Choroid plexus epithelial cell (primary cell): Measurements from ENCODE around the gene CACNA2D3.

Source experiments
- DNase-seq: peaks from one replicate; pipeline ENCODE4 v3.0.0-alpha.2; 2010; ENCODE audit warnings: low read depth
- H3K4me3 ChIP-seq: 2 replicates; pipeline ENCODE4 v1.5.1; 2011; ENCODE audit warnings: low read depth, mild to moderate bottlenecking, control low read depth, low read length, moderate library complexity
- TF ChIP-seq, protein P1 (sequence below): conservative IDR thresholded peaks from 2 replicates; pipeline ENCODE4 v1.5.1; 2011; ENCODE audit warnings: low read depth, mild to moderate bottlenecking, control low read depth, inconsistent platforms, low read length, moderate library complexity

CACNA2D3 gene

DNA sequence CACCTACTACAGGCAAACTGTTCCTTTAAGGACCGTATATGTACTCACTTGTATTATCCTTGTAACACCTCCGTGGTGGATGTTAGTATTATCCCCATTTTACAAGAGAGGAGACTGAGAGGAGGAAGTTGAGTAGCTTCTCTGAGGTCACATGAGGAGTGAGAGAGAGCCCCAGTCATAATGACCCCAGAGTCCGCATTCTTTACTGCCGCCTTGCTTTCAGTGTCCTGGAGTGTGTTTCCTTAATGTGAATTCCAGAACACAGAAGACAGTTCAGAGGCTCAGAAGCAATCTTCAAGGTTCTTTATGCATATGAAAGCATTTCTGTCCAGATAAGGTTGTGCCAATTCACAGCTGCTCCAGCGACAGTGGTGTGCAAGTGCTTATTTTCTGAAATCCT is 199.2 kb downstream of the CACNA2D3 start:
- DNase-seq = no peak
- TF ChIP-seq, protein P1, sequence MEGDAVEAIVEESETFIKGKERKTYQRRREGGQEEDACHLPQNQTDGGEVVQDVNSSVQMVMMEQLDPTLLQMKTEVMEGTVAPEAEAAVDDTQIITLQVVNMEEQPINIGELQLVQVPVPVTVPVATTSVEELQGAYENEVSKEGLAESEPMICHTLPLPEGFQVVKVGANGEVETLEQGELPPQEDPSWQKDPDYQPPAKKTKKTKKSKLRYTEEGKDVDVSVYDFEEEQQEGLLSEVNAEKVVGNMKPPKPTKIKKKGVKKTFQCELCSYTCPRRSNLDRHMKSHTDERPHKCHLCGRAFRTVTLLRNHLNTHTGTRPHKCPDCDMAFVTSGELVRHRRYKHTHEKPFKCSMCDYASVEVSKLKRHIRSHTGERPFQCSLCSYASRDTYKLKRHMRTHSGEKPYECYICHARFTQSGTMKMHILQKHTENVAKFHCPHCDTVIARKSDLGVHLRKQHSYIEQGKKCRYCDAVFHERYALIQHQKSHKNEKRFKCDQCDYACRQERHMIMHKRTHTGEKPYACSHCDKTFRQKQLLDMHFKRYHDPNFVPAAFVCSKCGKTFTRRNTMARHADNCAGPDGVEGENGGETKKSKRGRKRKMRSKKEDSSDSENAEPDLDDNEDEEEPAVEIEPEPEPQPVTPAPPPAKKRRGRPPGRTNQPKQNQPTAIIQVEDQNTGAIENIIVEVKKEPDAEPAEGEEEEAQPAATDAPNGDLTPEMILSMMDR = no peak

DNA sequence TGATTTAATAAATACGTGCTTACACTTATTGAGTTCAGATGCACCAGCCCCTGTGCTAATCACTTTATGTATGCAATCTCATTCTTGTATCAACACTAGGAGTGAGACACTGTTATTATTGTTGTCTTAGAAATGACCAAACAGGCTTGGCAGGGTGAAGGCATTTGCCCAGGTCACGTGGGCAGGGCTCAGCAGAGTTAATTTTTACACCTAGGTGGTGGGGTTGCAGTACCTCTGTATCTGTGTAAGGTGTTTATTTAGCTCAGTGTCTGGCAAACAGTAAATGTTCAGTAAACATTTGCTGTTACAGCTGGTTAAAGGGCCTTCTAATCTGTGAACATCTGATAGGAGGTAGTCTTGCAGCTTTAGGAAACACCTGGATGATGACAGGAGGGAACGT is 200.0 kb downstream of the CACNA2D3 start:
- no peak overlapping the region for H3K4me3 ChIP-seq
- no peak for DNase-seq
- TF ChIP-seq, protein P1 = no peak

More for the DNA sequence above, 199.2 kb downstream of the CACNA2D3 start:
- H3K4me3 ChIP-seq = no peak overlapping the region

DNA sequence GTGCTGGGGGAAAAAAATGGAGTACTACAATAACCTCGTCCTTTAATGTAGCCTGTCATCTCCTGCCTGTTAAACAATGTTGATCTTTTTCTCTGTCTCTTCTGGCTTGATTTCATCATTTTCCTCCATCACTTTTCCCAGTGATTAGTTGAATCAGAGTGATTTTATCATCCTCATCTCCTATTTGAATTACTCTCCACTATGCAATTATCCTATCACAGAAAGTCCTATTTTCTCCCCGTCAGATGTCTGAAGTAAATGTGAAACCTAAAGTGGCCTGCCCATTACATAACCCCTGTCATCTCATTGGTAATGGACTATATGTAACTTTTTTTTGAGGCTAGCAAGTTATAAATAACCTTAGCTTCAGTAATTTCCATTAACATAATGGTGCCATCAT is 201.8 kb downstream of the CACNA2D3 start:
- no peak overlapping the region for H3K4me3 ChIP-seq
- TF ChIP-seq, protein P1 = no peak
- no peak for DNase-seq

DNA sequence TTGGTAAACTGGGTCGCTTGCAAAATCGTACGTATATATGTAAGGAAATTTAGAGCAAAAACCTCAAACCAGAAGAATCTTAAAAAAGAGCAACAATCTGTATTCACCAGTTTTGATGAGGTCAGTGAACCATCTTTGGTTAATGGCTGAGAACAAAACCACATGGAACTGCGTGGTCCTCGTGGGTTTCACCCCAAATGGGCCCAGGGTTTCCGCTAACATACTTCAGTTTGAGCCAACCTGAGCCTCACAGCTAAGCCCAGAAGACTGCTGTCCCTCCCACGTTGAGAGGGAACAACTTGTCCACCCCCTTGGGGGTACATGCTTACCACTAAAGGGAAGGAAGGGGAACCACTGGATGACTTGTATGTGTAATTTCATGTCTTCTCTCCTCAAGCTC is 204.6 kb downstream of the CACNA2D3 start:
- no peak for DNase-seq
- H3K4me3 ChIP-seq = no peak overlapping the region
- TF ChIP-seq, protein P1 = no peak

DNA sequence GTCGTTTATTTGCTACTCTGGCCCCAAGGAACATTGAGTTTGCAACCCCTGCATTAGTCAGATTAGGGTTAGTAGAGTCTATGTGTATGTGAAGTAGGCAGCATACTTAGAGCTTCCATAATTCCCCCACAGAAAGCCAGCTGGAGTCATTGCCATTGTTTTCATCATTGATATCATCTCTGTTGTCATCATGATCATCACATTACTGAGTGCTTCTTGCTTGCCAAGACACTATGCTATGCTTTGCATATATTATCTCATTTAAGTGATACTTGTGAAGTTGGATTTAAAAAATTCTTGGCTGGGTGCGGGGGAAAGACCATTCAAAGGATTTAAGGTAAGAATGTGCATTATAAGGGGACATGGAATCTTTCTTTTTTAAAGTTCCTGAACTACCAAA is 209.0 kb downstream of the CACNA2D3 start:
- DNase-seq = no peak
- no peak overlapping the region for H3K4me3 ChIP-seq
- TF ChIP-seq, protein P1 = no peak

DNA sequence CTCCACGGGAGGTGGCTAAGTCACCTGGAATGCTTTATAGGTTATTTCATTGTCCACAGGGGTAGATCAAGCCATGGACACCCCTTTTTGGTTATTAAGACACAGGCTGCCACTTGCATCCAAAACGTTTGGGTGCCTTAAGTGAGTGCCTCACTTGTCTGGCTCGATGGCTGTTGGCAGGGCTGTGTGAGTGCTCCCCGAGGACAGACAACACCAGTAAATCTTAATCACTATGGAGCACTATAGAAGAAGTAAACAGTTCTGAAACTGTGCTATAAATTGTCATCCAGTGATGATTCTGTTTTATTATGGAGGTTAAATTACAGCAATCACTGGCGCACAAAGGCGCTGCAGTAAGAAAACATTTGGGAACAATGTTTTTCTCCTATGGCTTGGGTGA is 215.5 kb downstream of the CACNA2D3 start:
- TF ChIP-seq, protein P1 = no peak
- no peak for DNase-seq
- no peak overlapping the region for H3K4me3 ChIP-seq

DNA sequence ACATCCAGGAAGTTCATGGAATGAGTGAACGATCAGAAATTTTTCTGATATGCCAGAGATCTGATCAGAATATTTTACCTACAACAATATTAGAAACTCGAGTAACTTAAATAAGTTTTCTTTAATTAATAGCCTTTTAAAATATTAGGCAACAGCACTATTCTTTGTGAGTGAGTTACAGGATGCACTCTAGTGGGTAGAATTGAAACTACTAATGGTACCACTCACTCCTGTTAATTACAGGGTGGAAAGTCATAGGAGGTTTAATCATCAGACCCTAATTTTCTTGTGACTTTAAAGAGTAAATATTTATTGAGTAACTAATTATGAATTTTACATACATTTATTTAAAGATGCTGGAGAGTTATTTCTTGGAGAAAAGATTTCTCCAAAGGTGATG is 217.3 kb downstream of the CACNA2D3 start:
- no peak for DNase-seq
- H3K4me3 ChIP-seq = no peak overlapping the region
- TF ChIP-seq, protein P1 = no peak
